HG02571 (cell line): ENCODE measurements around the gene MEGF10.
"Not testable (repeated sequence)": the region's sequence is repeated elsewhere in the genome, so short reads cannot be mapped to it uniquely, and the experiment has no call there.

Experiments used
- ATAC-seq: cut with Tn5 transposase; IDR thresholded peaks from one replicate; pipeline ENCODE4 v1.9.1; 2021; ENCODE audit warnings: mild to moderate bottlenecking, moderate library complexity; ENCODE audit not compliant: unreplicated experiment

MEGF10 gene

DNA sequence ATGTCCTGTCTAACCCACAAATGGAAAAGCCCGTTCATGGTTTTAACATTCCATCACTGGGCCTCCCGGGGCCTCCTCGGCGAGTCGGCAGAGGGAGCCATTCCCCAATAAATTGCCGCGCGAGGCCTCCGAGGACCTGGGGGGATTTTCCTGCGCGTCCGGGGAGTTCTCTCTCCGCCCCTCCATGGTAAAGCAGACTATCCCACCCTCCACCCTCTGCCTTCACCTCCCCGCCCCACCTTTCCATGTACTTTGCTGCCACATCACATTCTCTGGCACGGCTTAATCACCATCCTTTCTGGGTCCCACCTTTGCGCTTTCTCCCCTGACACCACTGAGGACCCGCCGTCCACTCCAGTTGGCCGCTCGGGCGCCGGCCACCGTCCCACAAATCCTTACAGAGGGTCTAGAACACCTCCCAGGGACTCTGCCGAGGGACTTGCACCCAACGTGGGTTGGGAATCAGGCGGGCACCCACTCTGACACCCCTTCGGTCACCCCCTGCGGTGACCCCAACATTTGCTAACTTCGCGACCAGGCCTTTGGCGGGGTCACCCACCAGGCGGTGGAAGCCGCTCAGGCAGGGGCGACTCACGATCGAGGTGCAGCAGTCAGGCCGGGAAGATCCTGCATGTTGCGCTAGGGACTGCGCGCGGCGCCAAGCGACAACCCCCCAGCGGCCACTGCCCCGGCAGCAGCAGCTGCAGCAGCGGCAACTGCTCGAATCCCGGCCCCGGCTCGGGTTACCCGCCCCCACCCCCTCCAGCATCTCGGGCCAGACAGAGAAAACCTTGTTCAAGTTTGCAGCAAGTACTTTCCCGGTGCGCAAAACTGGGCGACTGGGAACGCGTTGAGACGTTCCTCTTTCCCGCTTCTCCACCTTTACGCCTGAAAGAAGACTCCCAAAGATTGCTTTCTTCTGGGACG lies at the start of gene MEGF10:
TSS of gene MEGF10 (plus strand) at position 778 of the 927 bp plus-strand sequence. CDS start 40,513 bp downstream, outside the sequence.
- no peak for ATAC-seq

DNA sequence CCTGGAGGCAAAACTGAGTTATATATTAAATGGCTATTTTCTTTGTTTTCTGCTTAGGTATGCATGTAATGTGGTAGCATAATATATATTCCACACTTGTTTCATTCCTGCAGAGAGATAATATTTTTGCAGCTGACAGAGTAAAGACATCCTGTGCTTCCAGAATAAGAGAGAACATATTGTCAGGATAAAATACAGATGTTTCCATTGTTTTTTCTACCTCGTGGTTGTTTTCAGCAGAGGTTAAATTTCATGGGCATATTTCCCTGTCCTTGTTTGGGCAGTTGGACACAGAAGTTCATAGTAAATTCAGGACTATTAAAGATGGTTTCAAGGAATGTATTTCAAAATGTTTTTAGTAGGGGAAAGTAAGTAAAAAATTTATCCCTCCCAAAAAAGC lies 47.6 kb upstream of the MEGF10 start:
- ATAC-seq, result no peak

DNA sequence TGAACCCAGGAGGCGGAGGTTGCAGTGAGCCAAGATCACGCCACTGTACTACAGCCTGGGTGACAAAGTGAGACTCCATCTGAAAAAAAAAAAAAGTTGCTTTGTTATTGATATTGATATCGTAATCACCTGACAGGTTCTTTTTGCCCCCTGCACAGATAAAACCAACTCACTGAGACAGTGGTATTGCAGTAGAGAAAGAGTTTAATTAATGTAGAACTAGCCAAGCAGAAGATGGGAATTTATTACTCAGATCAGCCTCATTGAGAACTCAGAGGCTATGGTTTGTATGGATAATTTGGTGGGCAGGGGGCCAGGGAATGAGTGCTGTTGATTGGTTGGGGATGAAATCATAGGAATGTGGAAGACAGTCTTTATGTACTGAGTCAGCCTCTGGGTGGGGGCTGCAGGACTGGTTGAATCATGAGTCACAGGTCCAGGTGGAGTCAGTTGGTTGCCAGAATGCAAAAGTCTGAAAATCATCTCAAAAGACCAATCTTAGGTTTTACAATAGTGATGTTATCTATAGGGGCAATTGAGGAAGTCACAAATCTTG lies 35.8 kb upstream of the MEGF10 start:
- no peak for ATAC-seq

DNA sequence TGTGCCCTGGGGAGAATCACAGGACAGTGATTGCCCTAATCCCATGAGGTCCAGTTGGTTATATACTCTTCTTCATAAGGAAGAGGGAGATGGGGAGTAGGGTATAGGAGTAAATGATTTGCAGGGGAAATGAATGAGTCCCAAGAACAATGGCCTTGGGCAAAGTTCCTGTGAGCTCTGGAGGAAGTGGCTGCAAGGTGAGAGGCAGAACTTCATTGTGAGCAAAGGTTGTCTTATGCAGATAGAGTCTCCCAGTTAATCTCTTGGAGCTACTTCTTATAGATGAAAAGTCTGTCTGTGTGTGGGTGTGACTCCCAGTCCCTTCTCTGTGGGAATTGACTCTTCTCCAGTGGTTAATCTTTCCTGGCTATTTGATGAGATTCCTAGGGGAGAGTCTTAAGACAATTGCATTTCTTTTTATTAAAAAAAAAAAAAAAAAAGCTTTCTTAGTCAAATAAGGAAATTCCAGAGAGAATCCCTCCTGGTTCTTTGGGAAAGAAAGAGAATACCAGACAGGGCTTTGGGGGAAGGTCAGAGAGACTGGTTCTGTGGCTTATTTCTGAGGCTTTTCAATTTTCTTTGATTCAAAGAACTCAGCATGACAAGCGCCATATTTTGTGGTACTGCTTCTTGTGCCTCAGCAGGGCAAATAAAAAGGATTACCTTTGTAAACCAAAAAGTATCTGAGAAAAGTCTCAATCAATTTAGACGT lies 33.6 kb upstream of the MEGF10 start:
- ATAC-seq, result no peak

DNA sequence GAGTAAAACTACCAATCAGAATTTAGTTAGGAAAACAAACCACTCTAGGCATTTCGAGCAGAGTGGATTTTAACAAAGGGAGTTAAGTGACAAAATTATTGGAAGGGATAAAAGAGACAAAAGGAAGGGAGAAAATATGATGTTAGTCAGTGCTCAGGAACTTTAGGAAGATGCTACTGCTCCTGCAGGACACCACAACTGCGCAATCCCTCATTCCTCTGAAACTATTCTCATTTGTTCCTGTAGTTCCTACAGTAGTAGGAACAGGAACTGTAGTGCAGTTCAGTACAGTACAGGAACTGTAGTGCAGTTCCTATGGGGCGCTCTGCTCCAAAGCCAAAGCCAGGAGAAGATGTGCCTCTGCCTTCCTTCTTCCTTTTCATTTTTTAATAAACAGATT lies 29.9 kb upstream of the MEGF10 start:
- ATAC-seq, result no peak

DNA sequence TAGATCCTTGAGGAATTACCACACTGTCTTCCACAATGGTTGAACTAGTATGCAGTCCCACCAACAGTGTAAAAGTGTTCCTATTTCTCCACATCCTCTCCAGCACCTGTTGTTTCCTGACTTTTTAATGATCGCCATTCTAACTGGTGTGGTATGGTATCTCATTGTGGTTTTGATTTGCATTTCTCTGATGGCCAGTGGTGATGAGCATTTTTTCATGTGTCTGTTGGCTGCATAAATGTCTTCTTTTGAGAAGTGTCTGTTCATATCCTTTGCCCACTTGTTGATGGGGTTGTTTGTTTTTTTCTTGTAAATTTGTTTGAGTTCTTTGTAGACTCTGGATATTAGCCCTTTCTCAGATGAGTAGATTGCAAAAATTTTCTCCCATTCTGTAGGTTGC lies 25.1 kb upstream of the MEGF10 start:
- not testable (repeated sequence) for ATAC-seq

DNA sequence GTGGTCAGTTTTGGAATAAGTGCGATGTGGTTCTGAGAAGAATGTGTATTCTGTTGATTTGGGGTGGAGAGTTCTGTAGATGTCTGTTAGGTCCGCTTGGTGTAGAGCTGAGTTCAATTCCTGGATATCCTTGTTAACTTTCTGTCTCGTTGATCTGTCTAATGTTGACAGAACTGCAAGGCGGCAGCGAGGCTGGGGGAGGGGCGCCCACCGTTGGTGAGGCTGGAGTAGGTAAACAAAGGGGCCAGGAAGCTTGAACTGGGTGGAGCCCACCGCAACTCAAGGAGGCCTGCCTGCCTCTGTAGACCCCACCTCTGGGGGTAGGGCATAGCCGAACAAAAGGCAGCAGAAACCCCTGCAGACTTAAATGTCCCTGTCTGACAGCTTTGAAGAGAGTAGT lies 22.3 kb upstream of the MEGF10 start:
- ATAC-seq, result not testable (repeated sequence)

DNA sequence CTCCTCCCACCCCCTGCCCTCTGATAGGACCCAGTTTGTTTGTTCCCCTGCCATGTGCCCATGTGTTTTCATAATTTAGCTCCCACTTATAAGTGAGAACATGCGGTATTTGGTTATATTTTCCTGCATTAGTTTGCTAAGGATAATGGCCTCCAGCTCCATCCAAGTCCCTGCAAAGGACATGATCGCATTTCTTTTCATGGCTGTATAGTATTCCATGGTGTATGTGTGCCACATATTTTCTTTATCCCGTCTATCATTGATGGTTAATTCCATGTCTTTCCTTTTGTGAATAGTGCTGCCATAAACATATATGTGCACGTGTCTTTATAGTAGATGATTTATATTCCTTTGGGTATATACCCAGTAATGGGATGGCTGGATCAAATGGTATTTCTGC lies 19.9 kb upstream of the MEGF10 start:
- not testable (repeated sequence) for ATAC-seq

DNA sequence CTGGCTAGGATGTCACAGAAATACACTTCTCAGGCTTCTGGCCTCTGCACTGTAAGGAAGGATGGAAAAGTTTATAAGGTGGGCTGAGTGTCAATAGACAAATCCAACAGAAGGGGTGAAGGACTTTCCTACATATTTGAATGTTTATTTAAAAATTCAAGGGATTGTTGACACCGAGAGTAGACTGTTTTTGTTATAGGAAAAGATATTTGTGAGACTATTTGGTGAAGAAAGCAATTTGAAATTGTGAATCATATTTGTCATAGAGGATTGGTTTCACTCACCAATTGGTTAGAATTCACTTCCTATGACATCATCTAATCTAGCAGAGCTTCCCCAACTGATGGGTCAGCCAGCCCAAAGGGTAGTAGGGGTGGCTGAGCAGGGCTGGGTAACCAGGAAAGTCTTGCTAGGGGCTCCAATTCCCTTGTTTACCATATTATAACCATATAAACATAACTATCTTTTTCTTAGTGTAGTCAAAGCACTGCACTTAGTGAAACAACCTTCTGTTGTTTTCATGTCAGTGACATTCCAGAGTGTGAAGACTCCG lies 14.9 kb upstream of the MEGF10 start:
- no peak for ATAC-seq

DNA sequence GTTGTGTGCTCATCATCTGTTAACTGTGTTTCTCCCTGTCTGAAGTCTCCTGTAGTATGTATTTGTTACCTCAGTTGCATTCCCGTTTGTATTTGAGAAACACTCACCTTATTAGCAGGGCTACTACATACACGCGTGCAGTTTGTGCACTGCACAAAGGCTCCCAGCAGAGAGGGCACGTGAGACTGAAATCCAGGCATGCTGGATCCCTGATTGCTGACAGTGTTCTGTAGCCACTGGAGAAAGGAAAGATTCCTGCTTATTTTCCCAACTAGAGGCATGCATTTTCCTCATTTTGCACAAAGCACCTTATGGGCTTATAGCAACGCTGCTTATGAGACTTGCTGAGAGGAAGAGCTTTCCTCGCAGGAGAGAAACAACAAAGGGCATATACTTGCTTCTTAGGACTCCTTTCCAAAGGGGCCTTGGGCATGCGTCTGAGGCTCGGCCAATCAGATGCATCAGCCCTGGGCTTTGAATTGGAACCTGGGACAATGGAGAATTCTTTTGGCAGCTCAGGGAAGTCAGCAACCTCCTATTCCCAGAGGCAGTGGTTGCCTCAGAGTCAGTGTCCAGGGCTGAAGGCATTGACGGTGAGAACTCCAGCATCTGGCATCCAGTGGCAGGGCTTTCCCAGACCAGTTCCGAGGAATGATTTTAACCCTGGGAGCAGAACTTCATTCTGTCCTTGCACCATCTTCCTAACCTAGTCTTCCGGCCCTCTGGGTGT lies 9.9 kb upstream of the MEGF10 start:
- ATAC-seq, result no peak

DNA sequence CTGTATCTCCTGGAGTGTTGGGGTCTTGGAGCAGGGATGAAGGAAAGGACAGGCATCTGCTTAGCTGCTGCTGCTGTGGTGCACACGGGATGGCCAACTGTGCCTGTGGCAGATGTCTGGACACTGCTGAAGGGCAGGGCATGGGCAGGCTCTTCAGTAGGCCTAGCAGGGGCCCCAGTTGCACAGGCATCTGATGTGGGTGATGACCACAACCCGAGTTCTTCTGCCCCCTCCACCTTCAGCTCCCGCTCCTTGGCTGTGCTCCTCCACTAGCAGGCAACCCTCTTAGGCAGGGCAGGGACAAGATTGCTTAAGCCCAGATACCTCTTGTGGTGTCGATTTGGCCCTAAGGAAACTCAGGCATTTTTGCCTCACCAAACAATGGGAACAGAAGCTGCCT lies 9.0 kb upstream of the MEGF10 start:
- ATAC-seq, result no peak

DNA sequence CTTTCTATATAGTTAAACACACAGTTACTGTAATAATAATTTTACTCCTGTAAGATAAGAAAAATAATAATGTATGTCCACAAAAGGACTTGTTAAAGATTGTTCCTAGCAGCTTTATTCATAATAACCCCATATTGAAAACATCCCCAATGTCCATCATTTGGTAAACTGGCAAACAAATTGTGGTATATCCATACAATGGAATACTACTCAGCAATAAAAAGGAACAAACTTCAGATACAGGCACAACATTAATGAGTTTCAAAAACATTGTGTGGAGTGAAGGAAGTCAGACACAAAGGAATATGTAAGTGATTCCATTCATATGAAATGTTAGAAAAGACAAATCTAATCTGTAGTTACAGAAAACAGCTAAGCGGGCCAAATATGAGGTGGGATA lies 1.9 kb upstream of the MEGF10 start:
- ATAC-seq, result no peak

DNA sequence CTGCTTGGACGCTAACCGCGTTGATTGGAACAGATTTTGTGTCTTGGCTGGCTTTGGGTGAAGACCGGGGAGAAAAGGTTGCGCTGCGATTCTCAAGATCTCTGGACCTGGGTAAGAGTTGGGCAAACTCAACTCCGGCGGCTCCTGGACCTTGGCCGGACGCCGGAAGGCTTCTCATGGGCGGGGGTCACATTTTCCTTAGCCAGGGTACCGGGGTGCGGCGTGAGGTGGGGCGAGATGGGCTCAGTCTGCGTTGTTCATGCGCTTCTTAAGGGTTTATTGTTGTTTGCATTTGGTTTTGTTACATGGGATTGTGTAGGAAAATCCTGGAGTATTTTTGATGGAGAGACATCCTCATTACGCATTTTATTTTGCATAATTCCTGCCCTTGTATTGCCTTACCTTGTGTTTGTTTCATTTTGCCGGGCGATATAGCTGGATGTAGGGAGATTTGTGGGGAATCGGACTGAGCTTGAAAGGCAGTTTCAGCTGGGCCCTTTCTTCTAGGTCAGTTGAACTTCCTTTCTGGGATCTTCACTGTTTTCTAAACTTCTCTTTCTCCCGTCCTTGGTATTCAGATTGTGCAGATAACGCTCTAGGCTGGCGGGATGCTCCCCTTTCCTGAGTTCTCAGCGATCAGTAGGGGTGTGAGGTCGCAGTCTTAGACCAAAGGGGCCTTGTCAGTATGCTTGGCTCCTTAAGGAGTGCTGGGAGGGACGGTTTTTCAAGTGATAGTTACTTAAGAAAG lies 524 bp downstream of the MEGF10 start:
- no peak for ATAC-seq

DNA sequence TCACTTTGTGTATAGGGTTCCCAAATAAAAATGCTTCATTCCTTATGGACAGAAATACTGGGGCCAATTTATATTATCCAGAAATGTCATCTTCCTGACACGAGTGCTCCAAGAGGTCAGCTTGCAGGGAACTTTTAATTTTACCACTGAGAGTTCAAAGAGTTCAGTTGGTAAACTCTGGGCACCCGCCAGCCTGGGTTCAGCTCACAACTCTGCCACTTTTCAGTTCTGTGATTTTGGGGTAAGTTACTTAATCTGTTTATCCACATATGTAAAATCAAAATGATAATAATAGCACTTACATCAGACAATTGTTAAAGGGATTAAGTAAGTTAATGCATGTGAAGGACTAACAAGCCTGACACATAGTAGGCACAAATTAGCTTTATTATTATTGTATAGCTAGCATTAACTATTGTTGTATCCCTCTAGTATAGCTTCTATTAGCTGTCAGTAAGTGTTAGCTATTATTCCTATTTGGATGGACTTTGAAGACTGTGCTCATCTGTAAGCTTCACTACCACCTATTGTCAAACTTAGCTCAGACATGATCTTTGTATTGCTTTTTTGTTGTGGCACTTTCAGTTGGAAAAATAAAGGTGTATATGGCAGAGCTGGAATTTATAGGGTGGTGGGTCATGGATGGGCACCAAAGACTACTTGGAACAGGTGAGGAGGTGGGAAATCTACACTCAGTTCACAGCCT lies 1.6 kb downstream of the MEGF10 start:
- ATAC-seq, result no peak

DNA sequence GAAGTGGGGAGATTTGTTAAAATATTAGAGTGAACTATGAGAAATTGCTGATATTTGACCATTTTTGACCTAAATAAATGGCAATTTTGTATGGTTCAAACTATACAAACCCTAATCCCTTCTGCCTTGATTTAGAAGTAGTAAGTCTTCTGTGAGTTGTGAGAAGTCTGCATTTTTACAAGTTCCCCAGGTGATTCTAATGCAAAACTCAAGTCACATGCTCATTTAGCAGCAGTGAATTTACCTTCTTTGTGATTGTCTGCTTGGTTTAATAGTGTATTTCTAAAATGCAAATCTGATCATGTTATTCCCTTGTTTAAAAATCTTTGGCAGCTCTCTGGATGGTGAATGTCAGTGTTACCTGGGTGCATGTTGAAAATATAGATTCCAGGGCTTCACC lies 2.8 kb downstream of the MEGF10 start:
- no peak for ATAC-seq

DNA sequence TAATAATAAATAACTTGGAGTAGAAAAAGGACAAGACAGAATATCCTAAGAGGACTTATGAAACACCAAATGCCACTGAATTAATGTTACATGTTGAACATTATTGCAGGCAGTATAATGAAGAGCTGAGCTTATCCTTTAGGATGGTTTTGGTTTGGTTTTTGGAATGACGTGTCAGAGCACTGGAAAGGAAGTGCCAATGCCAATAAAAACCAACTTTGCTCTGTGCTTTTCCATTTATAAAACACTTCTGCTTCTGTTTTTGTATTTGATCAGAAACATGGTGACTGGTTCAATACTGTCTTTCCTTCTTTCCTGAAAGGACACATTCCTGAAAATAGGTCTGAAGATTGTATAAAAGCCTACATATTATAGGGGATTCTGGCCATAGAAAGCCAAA lies 4.2 kb downstream of the MEGF10 start:
- ATAC-seq, result no peak

DNA sequence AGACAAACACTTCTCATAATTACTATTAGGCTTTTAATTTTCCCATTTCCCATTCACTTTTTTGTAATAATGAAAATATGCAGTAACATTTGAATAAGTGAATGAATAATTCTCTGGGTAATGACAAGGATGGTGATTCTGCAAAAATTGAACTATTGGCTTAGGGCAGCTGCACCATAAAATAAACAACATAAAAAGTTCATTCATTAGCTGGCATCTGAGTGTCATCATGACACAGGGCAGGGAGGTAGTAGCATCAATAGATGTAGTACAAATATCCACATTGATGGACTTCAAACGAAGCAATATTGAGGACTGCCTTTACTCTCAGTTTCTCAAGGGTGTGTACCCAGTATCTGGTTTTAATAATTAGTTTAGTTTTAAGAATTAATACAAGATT lies 4.9 kb downstream of the MEGF10 start:
- no peak for ATAC-seq

DNA sequence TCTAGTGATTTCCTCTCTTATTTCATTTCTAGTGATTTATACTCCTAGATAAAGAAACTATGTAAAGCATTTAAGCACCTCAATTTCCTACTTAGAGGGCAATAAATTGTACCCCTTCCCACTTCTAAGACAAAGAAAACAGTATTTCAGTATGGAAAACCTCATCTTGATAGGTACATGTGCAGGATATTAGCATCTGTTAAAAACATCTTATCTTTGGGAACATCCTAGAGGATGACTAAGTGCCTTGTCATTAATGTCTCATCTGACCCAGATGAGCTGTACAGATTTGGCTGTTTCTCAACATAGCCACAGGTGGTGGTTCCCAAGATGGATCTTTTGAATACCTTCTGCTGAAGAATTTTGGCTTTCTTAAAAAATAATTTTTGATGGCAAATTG lies 5.7 kb downstream of the MEGF10 start:
- no peak for ATAC-seq

DNA sequence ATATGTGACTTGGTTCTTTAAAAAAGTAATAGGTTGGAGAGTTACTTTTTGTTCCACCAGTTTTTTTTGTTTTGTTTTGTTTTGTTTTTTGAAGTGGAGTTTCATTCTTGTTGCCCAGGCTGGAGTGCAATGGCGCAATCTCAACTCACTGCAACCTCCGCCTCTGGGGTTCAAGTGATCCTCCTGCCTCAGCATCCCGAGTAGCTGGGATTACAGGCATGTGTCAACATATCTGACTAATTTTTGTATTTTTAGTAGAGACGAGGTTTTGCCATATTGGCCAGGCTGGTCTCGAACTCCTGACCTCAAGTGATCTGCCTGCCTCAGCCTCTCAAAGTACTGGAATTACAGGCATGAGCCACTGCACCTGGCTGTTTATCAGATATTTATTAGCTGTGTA lies 6.3 kb downstream of the MEGF10 start:
- ATAC-seq, result not testable (repeated sequence)
